DOHH2 (cell line): Measurements from ENCODE around the gene PHYHIPL.

Source experiments
- CTCF ChIP-seq: fragments of 200-600 bp; sonication (generic); IDR thresholded peaks from one replicate; pipeline ENCODE4 v1.5.1; 2014; ENCODE audit warnings: antibody characterized with exemption, mild to moderate bottlenecking, low read depth, low read length; ENCODE audit not compliant: poor library complexity, severe bottlenecking
- EZH2phosphoT487 ChIP-seq: fragments of 200-600 bp; sonication (generic); IDR thresholded peaks from 2 replicates; pipeline ENCODE4 v1.6.1; 2017; ENCODE audit warnings: borderline replicate concordance, mild to moderate bottlenecking, antibody characterized with exemption, low read length, moderate library complexity, mixed read lengths

GRCh38 chr10:59173414-59173813, 3.0 kb upstream of the PHYHIPL start:
- TF ChIP-seq CTCF, result no peak
- TF ChIP-seq EZH2phosphoT487, result no peak
